OCI-LY1 (cell line): ENCODE measurements around the gene SLC35D2.

Experiments used
- H2AFZ ChIP-seq: fragments of 200-600 bp; sonication (generic), shearing (Covaris generic); 2 replicates; pipeline ENCODE4 v1.6.0; 2014; ENCODE audit warnings: antibody characterized with exemption, mild to moderate bottlenecking, low read length
- H3F3A ChIP-seq: fragments of 200-600 bp; sonication (generic), shearing (Covaris generic); 2 replicates; pipeline ENCODE4 v1.6.0; 2014; ENCODE audit warnings: mild to moderate bottlenecking, antibody characterized with exemption, low read length, moderate library complexity; ENCODE audit not compliant: insufficient read depth
- H3K27ac ChIP-seq: fragments of 200-600 bp; sonication (generic); 2 replicates; pipeline ENCODE4 v1.5.1; 2014; ENCODE audit warnings: low read length, mixed run types, mild to moderate bottlenecking, low read depth; ENCODE audit not compliant: poor library complexity, severe bottlenecking
- H3K27me3 ChIP-seq: fragments of 200-600 bp; sonication (generic); 2 replicates; pipeline ENCODE4 v1.6.0; 2014; ENCODE audit warnings: antibody characterized with exemption, mild to moderate bottlenecking, low read length, moderate library complexity; ENCODE audit not compliant: insufficient read depth
- H3K36me3 ChIP-seq: fragments of 200-600 bp; sonication (generic); 2 replicates; pipeline ENCODE4 v1.6.1; 2014; ENCODE audit warnings: mild to moderate bottlenecking, antibody characterized with exemption, low read length, moderate library complexity, mixed read lengths; ENCODE audit not compliant: insufficient read depth
- H3K4me1 ChIP-seq: fragments of 200-600 bp; sonication (generic); 2 replicates; pipeline ENCODE4 v1.5.1; 2014; ENCODE audit warnings: mild to moderate bottlenecking, low read length, moderate library complexity; ENCODE audit not compliant: insufficient read depth, severe bottlenecking
- H3K4me2 ChIP-seq: fragments of 200-600 bp; sonication (generic), shearing (Covaris generic); 2 replicates; pipeline ENCODE4 v1.6.1; 2014; ENCODE audit warnings: low read length
- H3K4me3 ChIP-seq: fragments of 200-600 bp; sonication (generic); 2 replicates; pipeline ENCODE4 v1.5.1; 2014; ENCODE audit warnings: low read length, low read depth, mild to moderate bottlenecking, mixed read lengths; ENCODE audit not compliant: poor library complexity, severe bottlenecking
- H3K79me2 ChIP-seq: fragments of 200-600 bp; shearing (Covaris generic); 2 replicates; pipeline ENCODE4 v1.6.1; 2016; ENCODE audit warnings: mixed run types, low read length, mixed read lengths; ENCODE audit not compliant: insufficient read depth
- H3K9ac ChIP-seq: fragments of 200-600 bp; sonication (generic), shearing (Covaris generic); 2 replicates; pipeline ENCODE4 v1.6.1; 2014; ENCODE audit warnings: mild to moderate bottlenecking, low read length, mixed read lengths
- H3K9me2 ChIP-seq: fragments of 200-600 bp; sonication (generic), shearing (Covaris generic); 2 replicates; pipeline ENCODE4 v1.6.1; 2014; ENCODE audit warnings: low read depth, mild to moderate bottlenecking, low read length, mixed read lengths
- H3K9me3 ChIP-seq: fragments of 200-600 bp; shearing (Covaris generic); 2 replicates; pipeline ENCODE4 v1.6.1; 2014; ENCODE audit warnings: low read length, mixed read lengths
- H4K20me1 ChIP-seq: fragments of 200-600 bp; sonication (generic), shearing (Covaris generic); 2 replicates; pipeline ENCODE4 v1.6.0; 2016; ENCODE audit warnings: mild to moderate bottlenecking, low read length; ENCODE audit not compliant: insufficient read depth
- EZH2 ChIP-seq: fragments of 200-600 bp; sonication (generic), shearing (Covaris generic); IDR thresholded peaks from 2 replicates; pipeline ENCODE4 v1.8.0; 2017; ENCODE audit warnings: borderline replicate concordance, mixed run types, mild to moderate bottlenecking, antibody characterized with exemption, low read length, moderate library complexity, mixed read lengths
- TF ChIP-seq, protein P1 (sequence below): fragments of 200-600 bp; sonication (generic), shearing (Covaris generic); IDR thresholded peaks from 2 replicates; pipeline ENCODE4 v1.5.1; 2017; ENCODE audit warnings: mild to moderate bottlenecking, antibody characterized with exemption, low read length, moderate library complexity, mixed read lengths

SLC35D2 gene

DNA sequence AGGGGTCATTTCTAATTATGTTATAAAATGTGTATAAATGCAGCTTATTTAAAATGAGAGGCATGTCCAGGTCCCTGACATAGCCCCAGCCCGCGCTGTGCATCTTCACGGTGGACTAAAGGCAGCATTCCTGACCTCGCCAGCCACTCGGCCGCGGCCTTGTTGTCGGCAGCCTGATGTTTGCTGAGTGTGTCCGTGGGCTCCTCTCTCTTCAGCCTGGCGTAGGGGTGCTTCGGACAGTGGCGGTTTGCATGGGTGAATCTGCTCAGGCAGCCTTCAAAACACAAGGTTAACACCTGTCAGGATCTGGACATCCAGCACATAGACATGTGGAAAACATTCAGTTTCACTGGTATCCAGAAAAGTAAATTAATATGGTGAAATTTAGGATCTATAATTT, 8.8 kb upstream of the SLC35D2 start:
- H3K27me3 ChIP-seq: no peaks in the 10 kb centered on the region
- no peaks in the 10 kb centered on the region for H3K4me1 ChIP-seq
- no peaks in the 10 kb centered on the region for H3K9me3 ChIP-seq
- H3K27ac ChIP-seq: no peak overlapping the region
- H3K4me2 ChIP-seq: no peak overlapping the region
- no peak overlapping the region for H2AFZ ChIP-seq
- H3K9me2 ChIP-seq: no peaks in the 10 kb centered on the region
- H3K36me3 ChIP-seq: peaks cover 87% of the 10 kb centered on the region
- H3K9ac ChIP-seq: no peak overlapping the region
- H4K20me1 ChIP-seq: no peaks in the 10 kb centered on the region
- no peaks in the 10 kb centered on the region; the same call in 1 of the 2 replicates for H3F3A ChIP-seq
- H3K4me3 ChIP-seq: no peak overlapping the region
- TF ChIP-seq EZH2: no peak
- TF ChIP-seq, protein P1, sequence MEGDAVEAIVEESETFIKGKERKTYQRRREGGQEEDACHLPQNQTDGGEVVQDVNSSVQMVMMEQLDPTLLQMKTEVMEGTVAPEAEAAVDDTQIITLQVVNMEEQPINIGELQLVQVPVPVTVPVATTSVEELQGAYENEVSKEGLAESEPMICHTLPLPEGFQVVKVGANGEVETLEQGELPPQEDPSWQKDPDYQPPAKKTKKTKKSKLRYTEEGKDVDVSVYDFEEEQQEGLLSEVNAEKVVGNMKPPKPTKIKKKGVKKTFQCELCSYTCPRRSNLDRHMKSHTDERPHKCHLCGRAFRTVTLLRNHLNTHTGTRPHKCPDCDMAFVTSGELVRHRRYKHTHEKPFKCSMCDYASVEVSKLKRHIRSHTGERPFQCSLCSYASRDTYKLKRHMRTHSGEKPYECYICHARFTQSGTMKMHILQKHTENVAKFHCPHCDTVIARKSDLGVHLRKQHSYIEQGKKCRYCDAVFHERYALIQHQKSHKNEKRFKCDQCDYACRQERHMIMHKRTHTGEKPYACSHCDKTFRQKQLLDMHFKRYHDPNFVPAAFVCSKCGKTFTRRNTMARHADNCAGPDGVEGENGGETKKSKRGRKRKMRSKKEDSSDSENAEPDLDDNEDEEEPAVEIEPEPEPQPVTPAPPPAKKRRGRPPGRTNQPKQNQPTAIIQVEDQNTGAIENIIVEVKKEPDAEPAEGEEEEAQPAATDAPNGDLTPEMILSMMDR: no peak
- peaks cover 3% of the 10 kb centered on the region; the same call in 1 of the 2 replicates for H3K79me2 ChIP-seq

DNA sequence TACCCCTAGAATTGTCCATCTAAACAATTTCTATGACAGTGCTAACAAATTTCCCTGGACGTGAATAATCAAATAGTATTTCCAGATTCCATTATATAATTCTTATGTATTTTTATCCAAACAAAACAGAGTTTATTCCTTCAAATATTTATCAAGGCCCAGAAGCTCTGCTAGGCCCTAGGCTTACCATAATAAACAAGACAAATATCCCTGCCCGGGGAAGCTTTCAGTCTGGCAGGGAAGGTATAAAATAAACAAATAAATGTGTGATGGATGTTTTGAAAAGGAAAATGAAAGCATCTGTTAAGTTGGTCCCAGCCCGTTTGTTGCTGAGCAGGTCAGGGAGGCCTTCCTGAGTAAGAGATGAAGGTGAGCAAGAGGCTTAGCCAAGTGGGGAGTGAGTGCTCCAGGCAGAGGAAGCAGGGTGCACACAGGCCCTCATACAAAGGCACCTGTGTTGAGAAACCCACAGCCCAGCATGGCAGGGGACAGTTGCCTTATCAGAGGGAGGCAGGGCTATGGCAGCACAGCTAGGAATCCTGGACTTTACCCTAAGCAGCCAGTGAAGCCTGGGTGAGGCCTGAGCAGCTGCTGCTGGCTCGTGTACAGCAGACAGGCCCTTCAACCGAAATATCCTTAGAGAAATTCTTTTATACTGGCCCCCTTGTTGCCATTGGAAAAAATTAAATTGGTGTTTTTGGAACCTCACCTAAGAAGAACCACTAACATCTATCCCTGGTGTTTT, 7.7 kb upstream of the SLC35D2 start:
- Histone ChIP-seq H3K4me2 (no peak overlapping the region), H3K36me3 (peaks cover 94% of the 10 kb centered on the region), H3K9ac (no peak overlapping the region)

DNA sequence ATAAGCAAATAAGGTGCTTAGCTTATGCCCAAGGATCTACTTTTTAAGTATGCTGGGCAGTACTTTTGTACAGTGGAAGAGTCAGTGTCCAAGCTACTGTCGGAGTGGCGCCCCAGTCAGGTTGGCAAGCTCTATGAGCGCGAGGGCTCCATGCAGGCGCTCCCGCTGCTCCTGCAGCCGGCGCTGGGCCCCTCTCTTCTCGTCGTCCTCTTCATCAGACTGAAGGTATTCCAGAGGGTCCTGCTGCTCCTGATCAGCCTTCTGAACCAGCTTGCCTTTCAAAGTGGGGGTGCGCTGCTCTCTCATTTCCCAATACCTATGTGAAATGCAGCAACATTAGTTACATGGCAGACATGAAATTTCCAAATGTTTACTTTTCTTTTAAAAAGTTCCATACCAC, 4.6 kb upstream of the SLC35D2 start:
- H3K9me3 ChIP-seq: no peaks in the 10 kb centered on the region
- peaks cover 86% of the 10 kb centered on the region for H3K36me3 ChIP-seq
- H3K4me1 ChIP-seq: no peaks in the 10 kb centered on the region

More for the DNA sequence above, 7.7 kb upstream of the SLC35D2 start:
- Histone ChIP-seq H3K4me3 (no peak overlapping the region), H3K79me2 (no peaks in the 10 kb centered on the region; the same call in 1 of the 2 replicates), H3K9me2 (no peaks in the 10 kb centered on the region), H2AFZ (no peak overlapping the region), H3K27ac (no peak overlapping the region), H3F3A (peaks cover 8% of the 10 kb centered on the region; the same call in 1 of the 2 replicates), H4K20me1 (no peaks in the 10 kb centered on the region), H3K27me3 (no peaks in the 10 kb centered on the region), H3K4me1 (no peaks in the 10 kb centered on the region), H3K9me3 (no peaks in the 10 kb centered on the region)
- TF ChIP-seq, protein P1: no peak
- TF ChIP-seq EZH2: no peak

More for the DNA sequence above, 4.6 kb upstream of the SLC35D2 start:
- Histone ChIP-seq H3K27me3 (no peaks in the 10 kb centered on the region), H3K9ac (no peak overlapping the region), H3K4me2 (no peak overlapping the region), H3K4me3 (no peak overlapping the region), H3F3A (peaks cover 8% of the 10 kb centered on the region; the same call in 1 of the 2 replicates), H2AFZ (no peak overlapping the region), H3K27ac (no peak overlapping the region), H4K20me1 (no peaks in the 10 kb centered on the region), H3K79me2 (no peaks in the 10 kb centered on the region; the same call in 1 of the 2 replicates), H3K9me2 (no peaks in the 10 kb centered on the region)
- TF ChIP-seq EZH2: no peak
- TF ChIP-seq, protein P1: no peak
